ENCODE measurements around the gene LPP.

The LPP gene

GRCh38 chr3:188646592-188646991, 492.6 kb downstream of the LPP start:
- DNase-seq: no peak

- no peak for DNase-seq
These were observed 493.3 kb downstream of the LPP start for GRCh38 chr3:188647237-188647636.

- DNase-seq: no peak
These were observed 495.6 kb downstream of the LPP start for GRCh38 chr3:188649521-188649920.

- DNase-seq: no peak
These were observed 502.4 kb downstream of the LPP start for GRCh38 chr3:188656196-188656982.

GRCh38 chr3:188658606-188659005, 504.6 kb downstream of the LPP start:
- no peak for DNase-seq

GRCh38 chr3:188659449-188660090, 505.6 kb downstream of the LPP start:
- no peak for DNase-seq

GRCh38 chr3:188660415-188660814, 506.5 kb downstream of the LPP start:
- no peak for DNase-seq

GRCh38 chr3:188661806-188662205, 507.8 kb downstream of the LPP start:
- DNase-seq: no peak

GRCh38 chr3:188662214-188662613, 508.3 kb downstream of the LPP start:
- DNase-seq: no peak

- DNase-seq: no peak
These were observed 508.8 kb downstream of the LPP start for GRCh38 chr3:188662795-188663194.

GRCh38 chr3:188663839-188664238, 509.9 kb downstream of the LPP start:
- no peak for DNase-seq

GRCh38 chr3:188664795-188665194, 510.8 kb downstream of the LPP start:
- no peak for DNase-seq

- no peak for DNase-seq
These were observed 514.0 kb downstream of the LPP start for GRCh38 chr3:188667926-188668325.

- no peak for DNase-seq
These were observed 516.5 kb downstream of the LPP start for GRCh38 chr3:188670446-188670845.

GRCh38 chr3:188671971-188672370, 518.0 kb downstream of the LPP start:
- DNase-seq: no peak

- DNase-seq: no peak
These were observed 518.9 kb downstream of the LPP start for GRCh38 chr3:188672840-188673239.

- DNase-seq: no peak
These were observed 519.8 kb downstream of the LPP start for GRCh38 chr3:188673646-188674186.

- no peak for DNase-seq
These were observed 520.6 kb downstream of the LPP start for GRCh38 chr3:188674595-188674994.

GRCh38 chr3:188677344-188677743, 523.4 kb downstream of the LPP start:
- DNase-seq: no peak

- no peak for DNase-seq
These were observed 526.2 kb downstream of the LPP start for GRCh38 chr3:188680189-188680588.

GRCh38 chr3:188680605-188681004, 526.6 kb downstream of the LPP start:
- no peak for DNase-seq

- DNase-seq: no peak
These were observed 528.4 kb downstream of the LPP start for GRCh38 chr3:188682316-188682715.

GRCh38 chr3:188683032-188683521, 529.1 kb downstream of the LPP start:
- DNase-seq: no peak

GRCh38 chr3:188684276-188684675, 530.3 kb downstream of the LPP start:
- no peak for DNase-seq
